SH-SY5Y (cell line): ENCODE results near the gene ATP2C1.

Source experiments
- GATA2 ChIP-seq: IDR thresholded peaks from 2 replicates; pipeline ENCODE4 v1.6.1; 2011; ENCODE audit warnings: mild to moderate bottlenecking, low read depth, low read length
- GATA3 ChIP-seq: IDR thresholded peaks from 2 replicates; pipeline ENCODE4 v1.6.1; 2011; ENCODE audit warnings: low read depth, mild to moderate bottlenecking, low read length, moderate library complexity

DNA sequence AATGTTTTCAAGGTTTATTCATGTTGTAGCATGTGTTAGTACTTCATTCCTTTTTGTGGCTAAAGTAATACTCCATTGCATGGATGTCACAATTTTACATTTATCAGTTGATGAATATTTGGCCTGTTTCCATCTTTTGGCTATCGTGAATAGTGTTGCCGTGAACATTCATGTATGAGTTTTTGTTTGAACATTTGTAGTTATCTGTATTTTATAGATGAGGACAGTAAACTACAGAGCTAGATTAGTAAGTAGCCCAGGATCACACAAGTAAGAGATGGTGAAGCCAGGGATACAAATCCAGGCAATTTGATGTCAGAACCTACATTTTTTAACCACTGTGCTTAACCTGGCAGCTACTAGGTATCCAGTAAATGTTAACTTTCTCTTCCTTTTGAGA lies 69.6 kb downstream of the ATP2C1 start:
- no peak for TF ChIP-seq GATA2
- TF ChIP-seq GATA3, result no peak
